Activated CD4-positive, alpha-beta T cell treated with anti-CD3 and anti-CD28 coated beads for 24 hours (primary cell): Measurements from ENCODE around the gene CX3CR1.

Source experiments
- DNase-seq, 2 donors: peaks; one replicate each; pipeline ENCODE4 v3.0.0-alpha.2; 2020; ENCODE audit warnings: low read depth in 2 of 2

Gene CX3CR1

GRCh38 chr3:39291903-39292329 lies 12.1 kb upstream of the CX3CR1 start:
- DNase-seq: peak; percentile 65 to 68

GRCh38 chr3:39290255-39290654 lies 10.4 kb upstream of the CX3CR1 start:
- no peak for DNase-seq

DNA sequence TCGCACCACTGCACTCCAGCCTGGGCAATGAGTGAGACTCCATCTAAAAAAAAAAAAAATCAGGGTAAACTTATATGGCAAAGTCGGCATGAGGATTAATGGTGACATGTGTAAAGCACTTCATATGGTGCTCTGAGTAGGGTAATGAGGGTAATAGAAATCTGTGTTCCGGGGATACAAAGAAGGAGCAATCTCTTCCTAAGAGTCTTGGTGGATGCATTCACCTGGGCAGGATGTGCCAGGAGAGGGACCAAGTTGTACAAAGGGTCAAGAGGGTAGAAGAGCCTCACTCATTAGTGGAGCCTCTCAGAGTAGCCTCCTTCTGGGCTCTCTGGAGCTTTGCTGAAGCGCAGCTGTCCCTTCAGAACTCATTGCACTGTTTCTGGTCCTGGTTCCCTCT lies 9.3 kb upstream of the CX3CR1 start:
- DNase-seq: no peak

GRCh38 chr3:39288300-39288808 lies 8.5 kb upstream of the CX3CR1 start:
- DNase-seq: peak; percentile 69 to 74

DNA sequence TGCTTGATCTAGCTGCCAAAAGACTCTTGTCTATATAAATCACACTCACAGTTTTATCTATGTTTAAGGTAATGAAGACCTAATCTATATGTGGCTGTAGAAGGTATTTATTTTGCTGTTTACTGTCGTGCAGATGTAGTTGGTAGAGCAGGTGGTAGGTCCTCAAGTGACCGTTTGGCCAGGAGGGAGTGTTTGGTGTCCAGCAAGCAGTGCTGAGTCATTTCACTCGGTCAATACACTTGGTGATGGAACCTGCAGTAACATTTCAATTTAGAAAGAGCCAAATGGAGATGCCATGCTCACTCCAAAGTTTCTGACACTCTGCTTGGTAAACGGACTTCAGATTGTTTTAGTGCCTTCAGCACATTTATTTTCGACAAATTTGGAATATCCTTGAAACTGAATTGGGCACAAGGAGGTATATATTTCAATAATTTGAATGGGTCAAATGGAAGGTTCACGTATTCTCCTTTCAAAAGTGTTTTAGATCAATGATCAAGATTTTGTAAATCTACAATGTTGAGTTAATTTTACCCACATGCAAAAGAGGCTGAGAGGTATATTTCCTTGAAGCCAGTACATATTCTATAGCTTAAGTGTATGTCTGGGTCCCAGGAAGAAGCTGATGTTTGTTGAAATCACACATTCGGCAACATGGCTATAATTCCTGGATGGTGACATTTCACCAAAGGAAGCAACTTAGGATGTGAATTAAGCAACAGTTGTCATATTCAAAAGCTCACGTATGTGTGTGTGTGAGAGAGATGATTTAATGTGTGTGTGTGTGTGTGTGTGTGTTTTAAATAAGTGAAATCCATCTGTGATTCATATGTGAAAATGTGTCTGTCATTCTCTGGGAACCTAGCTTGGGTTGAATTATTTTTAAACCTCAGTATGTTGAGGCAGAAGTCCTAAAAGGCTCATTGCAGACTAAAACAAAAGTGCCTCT lies 7.7 kb upstream of the CX3CR1 start:
- no peak for DNase-seq

DNA sequence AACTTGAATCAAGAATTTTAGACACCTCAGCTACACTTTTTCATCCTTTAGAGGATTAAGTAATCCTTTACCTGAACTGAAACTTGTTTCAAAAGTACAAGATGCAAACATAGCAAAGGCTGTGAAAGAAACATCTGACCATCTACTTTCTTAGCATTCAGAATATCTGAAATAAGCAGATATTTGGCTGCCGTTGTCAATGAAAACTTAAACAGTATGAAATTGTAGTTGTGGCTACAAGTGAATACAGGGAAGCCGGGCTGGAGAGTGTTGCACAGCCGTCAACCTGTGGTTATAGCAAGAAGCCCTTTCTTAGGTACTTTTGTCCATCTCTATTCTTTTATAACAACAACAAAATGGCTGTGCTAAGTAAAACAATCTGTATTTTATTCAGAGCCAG lies 6.9 kb upstream of the CX3CR1 start:
- no peak for DNase-seq

GRCh38 chr3:39285332-39285731 lies 5.5 kb upstream of the CX3CR1 start:
- no peak for DNase-seq

- DNase-seq: no peak
These were observed 4.6 kb upstream of the CX3CR1 start for GRCh38 chr3:39284457-39284881.

- DNase-seq: no peak
These were observed 2.2 kb upstream of the CX3CR1 start for GRCh38 chr3:39282057-39282456.

GRCh38 chr3:39281533-39281932 lies 1.7 kb upstream of the CX3CR1 start:
- no peak for DNase-seq

DNA sequence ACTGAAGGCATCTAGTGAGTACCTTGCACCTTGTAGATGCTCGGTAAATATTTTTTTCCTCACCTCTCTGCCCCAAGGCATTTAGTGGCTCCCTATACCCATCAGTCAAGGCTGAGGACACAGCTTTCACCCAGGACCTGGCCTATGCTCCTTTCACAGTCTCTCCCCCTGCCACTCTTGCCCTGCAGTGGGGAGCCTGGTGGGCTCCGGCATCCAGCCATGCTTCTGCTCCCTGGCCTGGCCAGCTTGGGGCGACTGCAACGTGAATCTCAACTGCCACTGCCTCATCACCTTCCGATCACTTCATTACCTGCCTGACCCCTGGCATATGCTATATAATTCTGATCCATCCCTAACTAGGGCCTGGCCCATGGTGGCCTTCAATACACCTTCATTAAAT lies 735 bp upstream of the CX3CR1 start:
- DNase-seq: no peak

DNA sequence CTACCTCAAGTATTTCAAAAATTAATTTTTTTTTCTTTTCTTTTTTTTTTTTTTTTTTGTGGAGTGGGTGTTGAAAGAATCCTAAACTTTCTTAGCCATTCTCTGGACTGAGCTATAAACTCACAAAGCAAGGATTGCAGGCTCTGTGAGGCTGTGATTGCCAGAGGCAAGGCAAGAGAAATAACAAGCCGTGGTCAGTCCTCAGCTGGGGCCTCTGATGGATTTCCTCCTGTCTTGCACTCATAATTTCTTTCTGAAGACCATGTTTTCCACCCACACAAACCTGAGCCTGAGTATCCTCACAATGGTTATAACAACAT lies 1.3 kb downstream of the CX3CR1 start:
- DNase-seq: no peak

DNA sequence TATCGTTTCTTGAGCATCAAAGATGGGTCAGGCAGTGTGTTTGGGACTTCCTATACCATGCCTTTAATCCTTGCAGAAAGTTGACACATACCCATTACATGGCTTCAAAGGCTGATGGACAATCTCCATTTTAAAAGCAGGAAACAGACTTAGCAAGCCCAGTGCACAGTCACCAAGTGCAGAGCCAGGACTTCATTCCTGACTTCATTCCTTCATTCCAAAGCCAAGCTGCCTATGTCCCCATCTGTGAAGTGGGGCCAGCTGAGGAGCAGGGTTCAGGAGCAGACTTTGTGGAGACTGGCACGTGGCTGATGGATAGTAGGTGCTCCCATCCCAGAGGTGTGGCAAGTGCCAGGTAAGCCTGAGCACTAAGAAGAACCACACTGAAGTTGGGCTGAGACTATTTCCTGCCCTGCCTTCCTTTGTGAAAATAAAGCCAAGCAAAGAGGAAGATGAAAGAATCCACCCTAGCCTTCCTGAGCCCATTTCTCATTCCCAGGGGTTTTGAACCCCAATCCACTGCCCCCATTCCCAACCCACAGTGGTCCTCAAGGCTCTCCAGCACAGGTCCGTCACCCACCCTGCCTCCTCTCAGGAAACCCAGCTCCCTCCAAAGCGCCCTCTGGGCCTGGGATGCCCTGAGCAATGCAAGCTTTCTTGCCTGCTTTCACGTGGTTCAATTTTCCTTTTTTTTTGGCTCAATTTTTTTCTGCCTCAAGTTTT lies 1.8 kb downstream of the CX3CR1 start:
- DNase-seq: no peak

GRCh38 chr3:39276746-39277145 lies 3.1 kb downstream of the CX3CR1 start:
- DNase-seq: no peak

GRCh38 chr3:39275963-39276593 lies 3.8 kb downstream of the CX3CR1 start:
- no peak for DNase-seq

GRCh38 chr3:39275052-39275451 lies 4.8 kb downstream of the CX3CR1 start:
- no peak for DNase-seq

DNA sequence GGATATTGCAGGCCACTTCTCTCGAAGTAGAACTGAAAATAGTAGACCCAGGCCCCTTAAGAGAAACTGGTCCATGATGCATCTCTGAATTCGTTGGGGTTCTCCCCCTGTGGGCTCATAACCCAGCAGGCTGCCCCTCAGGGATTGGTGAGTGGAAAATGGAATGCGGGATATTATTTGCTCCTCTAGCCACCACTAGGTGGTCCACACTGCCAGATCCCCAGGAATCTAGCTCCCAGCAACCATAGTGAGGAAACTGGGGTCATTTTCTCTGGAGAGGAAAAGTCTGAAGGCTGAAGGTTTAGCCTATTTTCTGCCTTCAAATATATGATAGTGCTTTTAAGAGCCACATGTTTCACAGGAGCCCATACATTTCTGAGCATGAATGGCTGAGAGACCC lies 6.7 kb downstream of the CX3CR1 start:
- no peak for DNase-seq

DNA sequence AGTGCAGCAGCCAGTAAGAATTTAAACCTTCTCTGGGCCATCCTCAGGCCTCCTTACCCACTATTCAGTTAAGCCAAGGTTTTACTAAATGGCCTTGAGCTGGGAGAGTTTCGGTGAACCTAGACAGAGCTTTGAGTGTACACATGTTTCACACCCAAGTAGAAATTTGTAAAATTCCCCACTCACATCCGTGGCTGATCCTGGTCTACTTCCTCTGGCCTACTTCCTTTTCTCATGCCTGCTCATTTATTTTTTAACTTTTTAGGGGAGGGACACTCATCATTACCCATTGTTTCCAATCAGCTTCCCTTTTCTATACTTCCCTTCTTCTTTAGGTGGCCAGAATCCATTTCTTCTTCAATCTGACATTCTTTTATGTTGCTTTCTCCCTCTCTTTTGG lies 7.6 kb downstream of the CX3CR1 start:
- no peak for DNase-seq

DNA sequence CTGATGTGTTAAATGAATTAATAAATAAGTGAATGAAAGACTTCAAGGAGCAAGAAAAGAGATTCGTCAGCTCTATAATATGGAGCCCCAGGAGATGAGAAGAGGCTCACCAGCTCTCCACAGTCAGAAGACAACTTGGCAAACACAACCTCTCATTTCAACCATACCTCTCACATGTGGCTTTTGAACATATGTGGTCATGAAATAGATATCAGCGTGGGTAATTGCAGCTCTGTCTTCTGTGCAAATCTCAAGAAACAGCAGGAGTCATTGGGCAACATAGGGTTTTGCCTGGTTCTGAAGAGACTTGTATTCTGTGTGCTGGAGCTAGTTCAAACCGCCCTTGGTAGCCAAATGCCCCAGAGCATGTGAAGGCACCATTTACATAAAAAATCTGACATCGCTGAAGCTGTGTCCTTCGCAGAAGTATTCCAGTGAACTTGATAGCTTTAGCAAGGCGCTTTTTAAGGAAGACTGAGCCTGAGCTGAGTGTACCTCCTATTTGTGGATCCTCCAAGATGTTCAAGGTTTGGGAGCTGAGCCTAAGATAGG lies 8.4 kb downstream of the CX3CR1 start:
- no peak for DNase-seq

- DNase-seq: no peak
These were observed 10.3 kb downstream of the CX3CR1 start for GRCh38 chr3:39269528-39269927.

GRCh38 chr3:39268549-39268900 lies 11.3 kb downstream of the CX3CR1 start:
- no peak for DNase-seq
